Endodermal cell (in vitro differentiated cells): ENCODE data around the gene BIVM. TPM values are rescaled to one million over a fixed set of nuclear protein-coding genes. Genes with fewer than 3 reads are reported as not detected.

Experiments used
- DNase-seq: peaks from one replicate; pipeline ENCODE4 v3.0.0-alpha.2; 2017
- H3K27ac ChIP-seq: 2 replicates; pipeline ENCODE4 v1.5.1; 2013; ENCODE audit warnings: mild to moderate bottlenecking, low read depth, low read length, moderate library complexity
- H3K27me3 ChIP-seq: 2 replicates; pipeline ENCODE4 v1.6.1; 2013; ENCODE audit warnings: mild to moderate bottlenecking, low read length, moderate library complexity; ENCODE audit not compliant: insufficient read depth, control insufficient read depth, poor library complexity, severe bottlenecking
- H3K36me3 ChIP-seq: 2 replicates; pipeline ENCODE4 v1.7.0; 2013; ENCODE audit warnings: mild to moderate bottlenecking, low read length, moderate library complexity; ENCODE audit not compliant: control insufficient read depth, insufficient read depth
- H3K4me1 ChIP-seq: one replicate; pipeline ENCODE4 v1.7.0; 2013; ENCODE audit warnings: low read length; ENCODE audit not compliant: control insufficient read depth, insufficient read depth
- H3K4me3 ChIP-seq: 2 replicates; pipeline ENCODE4 v1.5.1; 2013; ENCODE audit warnings: mild to moderate bottlenecking, low read length, moderate library complexity
- H3K9ac ChIP-seq: 2 replicates; pipeline ENCODE4 v1.6.1; 2013; ENCODE audit warnings: mild to moderate bottlenecking, low read length, moderate library complexity; ENCODE audit not compliant: poor library complexity, severe bottlenecking; ENCODE audit errors: extremely low read depth
- H3K9me3 ChIP-seq: 2 replicates; pipeline ENCODE4 v1.6.1; 2013; ENCODE audit warnings: mild to moderate bottlenecking, low read length, moderate library complexity; ENCODE audit not compliant: control insufficient read depth
- H3K27ac Mint-ChIP-seq: 2 replicates; pipeline ENCODE4 v1.8.0; 2020; ENCODE audit warnings: mixed read lengths
- H3K27me3 Mint-ChIP-seq: 2 replicates; pipeline ENCODE4 v1.8.0; 2021; ENCODE audit warnings: mild to moderate bottlenecking, mixed read lengths; ENCODE audit not compliant: insufficient read depth
- H3K36me3 Mint-ChIP-seq: 2 replicates; pipeline ENCODE4 v1.8.0; 2020; ENCODE audit warnings: low read depth, mixed read lengths
- H3K4me1 Mint-ChIP-seq: 2 replicates; pipeline ENCODE4 v1.8.0; 2020; ENCODE audit warnings: mixed read lengths
- H3K4me3 Mint-ChIP-seq: 2 replicates; pipeline ENCODE4 v1.8.0; 2020; ENCODE audit warnings: mild to moderate bottlenecking, moderate library complexity, mixed read lengths
- H3K9me3 Mint-ChIP-seq: 2 replicates; pipeline ENCODE4 v1.8.0; 2020; ENCODE audit warnings: mild to moderate bottlenecking, mixed read lengths
- WGBS, 2 experiments: methylation state at CpG; one replicate each; pipeline versions ENCODE4 v1.1.5 to v1.1.7; 2013; ENCODE audit warnings: missing lambda C conversion rate in 2 of 2, mixed read lengths in 1 of 2; ENCODE audit not compliant: insufficient coverage in 1 of 2, insufficient read length in 1 of 2; 5-methylcytosine and 5-hydroxymethylcytosine counted together
- total RNA-seq, 2 donors: library from RNA; stranded (reverse); fragmentation: NEBNext Ultra II Directional in 1 of 2; extraction: Animal tissue kit (Norgen Biotek cat#: 25700) in 1 of 2; gene quantifications; 2 replicates in 1 of 2; 3 replicates in 1 of 2; pipeline ENCODE4 v1.2.1, GENCODE V29; 2021
- TF ChIP-seq, protein P1 (sequence below): fragments of 200-600 bp; sonication (generic); conservative IDR thresholded peaks from 2 replicates; pipeline ENCODE4 v1.5.0; 2021; ENCODE audit warnings: antibody characterized with exemption, mild to moderate bottlenecking

Gene BIVM
- total RNA-seq, 2 donors from 2014 or later, result 14.7 to 15.0 TPM

DNA sequence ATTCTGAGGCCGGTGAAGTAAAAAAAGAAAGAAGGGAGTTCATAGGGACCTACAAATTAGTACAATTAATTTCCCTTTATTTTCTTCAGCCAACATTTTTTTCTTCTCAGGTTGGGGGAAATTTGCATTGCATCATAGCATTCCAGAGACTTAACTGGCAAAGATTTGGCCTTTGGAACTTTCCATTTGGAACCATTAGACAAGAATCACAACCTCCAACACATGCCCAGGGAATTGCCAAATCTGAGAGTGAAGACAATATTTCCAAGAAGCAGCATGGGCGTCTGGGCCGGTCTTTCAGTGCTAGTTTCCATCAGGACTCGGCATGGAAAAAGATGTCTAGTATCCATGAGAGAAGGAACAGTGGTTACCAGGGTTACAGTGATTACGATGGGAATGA is 40.5 kb downstream of the BIVM start:
- Histone ChIP-seq H3K4me1 (no peaks in the 10 kb centered on the region), H3K27ac (no peak overlapping the region), H3K4me3 (no peak overlapping the region), H3K9ac (no peak overlapping the region), H3K27me3 (no peaks in the 10 kb centered on the region), H3K9me3 (no peaks in the 10 kb centered on the region), H3K36me3 (peaks cover 14% of the 10 kb centered on the region)
- no peaks in the 10 kb centered on the region for H3K27me3 Mint-ChIP-seq
- TF ChIP-seq, protein P1, sequence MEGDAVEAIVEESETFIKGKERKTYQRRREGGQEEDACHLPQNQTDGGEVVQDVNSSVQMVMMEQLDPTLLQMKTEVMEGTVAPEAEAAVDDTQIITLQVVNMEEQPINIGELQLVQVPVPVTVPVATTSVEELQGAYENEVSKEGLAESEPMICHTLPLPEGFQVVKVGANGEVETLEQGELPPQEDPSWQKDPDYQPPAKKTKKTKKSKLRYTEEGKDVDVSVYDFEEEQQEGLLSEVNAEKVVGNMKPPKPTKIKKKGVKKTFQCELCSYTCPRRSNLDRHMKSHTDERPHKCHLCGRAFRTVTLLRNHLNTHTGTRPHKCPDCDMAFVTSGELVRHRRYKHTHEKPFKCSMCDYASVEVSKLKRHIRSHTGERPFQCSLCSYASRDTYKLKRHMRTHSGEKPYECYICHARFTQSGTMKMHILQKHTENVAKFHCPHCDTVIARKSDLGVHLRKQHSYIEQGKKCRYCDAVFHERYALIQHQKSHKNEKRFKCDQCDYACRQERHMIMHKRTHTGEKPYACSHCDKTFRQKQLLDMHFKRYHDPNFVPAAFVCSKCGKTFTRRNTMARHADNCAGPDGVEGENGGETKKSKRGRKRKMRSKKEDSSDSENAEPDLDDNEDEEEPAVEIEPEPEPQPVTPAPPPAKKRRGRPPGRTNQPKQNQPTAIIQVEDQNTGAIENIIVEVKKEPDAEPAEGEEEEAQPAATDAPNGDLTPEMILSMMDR, result no peak
- DNase-seq, result no peak
- no peak overlapping the region for H3K27ac Mint-ChIP-seq
- WGBS, 2 experiments, result 93 to 100% methylated on average over 3 to 5 of the region's 5 CpGs
- peaks cover 21% of the 10 kb centered on the region for H3K36me3 Mint-ChIP-seq
- H3K9me3 Mint-ChIP-seq, result no peaks in the 10 kb centered on the region
- H3K4me1 Mint-ChIP-seq, result peaks cover under 1% of the 10 kb centered on the region
- no peak overlapping the region for H3K4me3 Mint-ChIP-seq

DNA sequence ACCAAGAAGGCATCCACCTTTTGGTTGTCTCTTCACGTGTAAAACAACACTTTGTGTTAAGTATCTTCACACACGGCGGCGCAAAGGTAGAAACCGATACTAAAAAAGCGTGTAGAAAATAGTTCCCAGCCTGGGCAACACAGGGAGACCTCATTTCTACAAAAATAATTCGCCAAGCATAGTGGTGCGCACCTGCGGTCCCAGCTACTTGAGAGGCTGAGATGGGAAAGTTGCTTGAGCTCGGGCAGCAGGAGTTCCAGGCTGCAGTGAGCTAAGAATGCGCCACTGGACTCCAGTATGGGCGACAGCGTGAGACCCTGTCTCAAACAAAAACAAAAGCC is 46.3 kb downstream of the BIVM start:
- Mint-ChIP-seq H3K4me1 (peaks cover 16% of the 10 kb centered on the region), H3K36me3 (no peaks in the 10 kb centered on the region), H3K27ac (peak overlapping the region; percentile 98), H3K4me3 (peak overlapping the region; percentile 95), H3K9me3 (no peaks in the 10 kb centered on the region), H3K27me3 (no peaks in the 10 kb centered on the region)
- Histone ChIP-seq H3K4me3 (peak overlapping the region; percentile 94), H3K36me3 (no peaks in the 10 kb centered on the region), H3K4me1 (no peaks in the 10 kb centered on the region), H3K9me3 (no peaks in the 10 kb centered on the region), H3K27me3 (no peaks in the 10 kb centered on the region), H3K27ac (no peak overlapping the region), H3K9ac (peak overlapping the region; percentile 79)
- DNase-seq, result no peak
- 7 to 27% methylated on average over 6 to 13 of the region's 13 CpGs for WGBS, 2 experiments
- TF ChIP-seq, protein P1, result no peak

DNA sequence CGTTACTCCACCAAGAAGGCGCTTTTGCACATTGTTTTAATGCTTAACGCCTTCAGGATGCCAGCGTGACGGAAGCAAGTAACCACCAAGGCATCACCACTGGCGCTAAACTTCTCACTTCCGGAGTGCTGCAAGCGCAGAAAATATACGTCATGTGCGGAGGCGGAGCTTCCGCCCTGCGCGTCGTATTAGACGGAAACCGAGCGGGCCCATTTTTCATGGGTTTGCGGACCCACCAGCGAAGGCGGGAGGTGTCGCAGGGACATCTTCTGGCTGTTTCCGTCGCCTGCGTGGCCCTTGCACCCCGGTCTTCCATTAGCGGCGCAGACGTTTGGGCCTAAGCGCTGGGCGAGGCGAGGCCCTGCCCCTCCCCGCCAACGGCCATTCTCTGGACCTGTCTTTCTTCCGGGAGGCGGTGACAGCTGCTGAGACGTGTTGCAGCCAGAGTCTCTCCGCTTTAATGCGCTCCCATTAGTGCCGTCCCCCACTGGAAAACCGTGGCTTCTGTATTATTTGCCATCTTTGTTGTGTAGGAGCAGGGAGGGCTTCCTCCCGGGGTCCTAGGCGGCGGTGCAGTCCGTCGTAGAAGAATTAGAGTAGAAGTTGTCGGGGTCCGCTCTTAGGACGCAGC is 46.8 kb downstream of the BIVM start, which contains the start of gene ERCC5:
TSS of gene ERCC5 (plus strand) at position 403 of the 631 bp plus-strand sequence. CDS start 235 bp downstream, outside the sequence.
- H3K9me3 Mint-ChIP-seq, result no peaks in the 10 kb centered on the region
- H3K27ac Mint-ChIP-seq, result peak within 1 kb of the TSS; percentile 98
- H3K27me3 ChIP-seq, result no peaks in the 10 kb centered on the region
- DNase-seq, result peak; percentile 96
- H3K4me3 ChIP-seq, result peak within 1 kb of the TSS; percentile 94
- peak within 1 kb of the TSS; percentile 94 for H3K27ac ChIP-seq
- H3K27me3 Mint-ChIP-seq, result no peaks in the 10 kb centered on the region
- 0% methylated on average over 37 to 49 of the region's 49 CpGs for WGBS, 2 experiments
- H3K4me1 ChIP-seq, result no peaks in the 10 kb centered on the region
- H3K36me3 ChIP-seq, result no peaks in the 10 kb centered on the region
- no peaks in the 10 kb centered on the region for H3K9me3 ChIP-seq
- H3K4me3 Mint-ChIP-seq, result peak within 1 kb of the TSS; percentile 95
- H3K9ac ChIP-seq, result peak within 1 kb of the TSS; percentile 79
- TF ChIP-seq, protein P1, result no peak
- H3K4me1 Mint-ChIP-seq, result peaks cover 16% of the 10 kb centered on the region
- no peaks in the 10 kb centered on the region for H3K36me3 Mint-ChIP-seq
